HL-60/S4 treated with phorbol 12-myristate 13-acetate at 8.2 ng/mL for 4 days and 3 days (cell line): ENCODE measurements around the gene ADRM1.

ENCODE experiments used
- in situ Hi-C: fragments of 300-500 bp; cut with MboI; formaldehyde crosslinking; loops from 2 replicates; pipeline ENCODE4 v1.15.0; 2022; ENCODE audit warnings: low sequenced_read_pairs

The ADRM1 gene

DNA sequence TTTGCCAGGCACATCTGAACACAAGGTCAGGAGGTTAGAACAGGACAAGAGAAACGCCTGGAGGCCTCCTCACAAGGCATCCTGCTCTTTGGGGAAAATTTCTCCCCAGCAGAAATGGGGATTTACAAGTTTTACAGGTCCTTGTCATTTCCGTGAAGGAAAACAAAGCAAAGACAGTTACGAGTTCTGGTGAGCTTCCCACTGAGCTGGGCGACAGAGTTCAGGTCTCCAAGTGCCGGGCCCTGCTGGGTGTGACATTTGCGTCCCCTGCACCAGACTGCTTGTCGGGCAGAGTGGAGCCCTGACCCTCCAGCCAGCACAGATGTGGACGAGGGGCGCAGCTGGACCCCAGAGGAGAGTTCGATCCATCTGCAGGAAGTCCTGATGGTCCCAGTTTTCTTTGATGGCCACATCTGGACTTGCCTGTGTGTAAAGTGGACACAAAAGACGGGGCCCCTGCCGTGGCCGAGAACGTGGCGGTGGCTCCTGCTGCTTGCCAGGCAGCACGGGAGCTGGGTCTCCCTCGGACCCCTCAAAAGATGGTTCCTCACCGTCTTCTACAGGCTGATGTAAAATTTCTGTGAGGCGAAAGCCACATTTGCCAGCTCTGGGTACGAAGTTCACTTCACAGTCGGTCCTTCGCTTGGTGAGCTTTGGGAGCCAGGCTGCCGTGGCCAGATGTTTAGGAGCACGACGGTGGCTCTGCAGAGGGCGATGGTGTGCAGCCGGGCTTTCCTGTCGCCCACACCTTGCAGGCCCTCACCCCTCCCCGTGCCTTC lies 5.2 kb upstream of the ADRM1 start:
- in situ Hi-C loops = no loop called here

DNA sequence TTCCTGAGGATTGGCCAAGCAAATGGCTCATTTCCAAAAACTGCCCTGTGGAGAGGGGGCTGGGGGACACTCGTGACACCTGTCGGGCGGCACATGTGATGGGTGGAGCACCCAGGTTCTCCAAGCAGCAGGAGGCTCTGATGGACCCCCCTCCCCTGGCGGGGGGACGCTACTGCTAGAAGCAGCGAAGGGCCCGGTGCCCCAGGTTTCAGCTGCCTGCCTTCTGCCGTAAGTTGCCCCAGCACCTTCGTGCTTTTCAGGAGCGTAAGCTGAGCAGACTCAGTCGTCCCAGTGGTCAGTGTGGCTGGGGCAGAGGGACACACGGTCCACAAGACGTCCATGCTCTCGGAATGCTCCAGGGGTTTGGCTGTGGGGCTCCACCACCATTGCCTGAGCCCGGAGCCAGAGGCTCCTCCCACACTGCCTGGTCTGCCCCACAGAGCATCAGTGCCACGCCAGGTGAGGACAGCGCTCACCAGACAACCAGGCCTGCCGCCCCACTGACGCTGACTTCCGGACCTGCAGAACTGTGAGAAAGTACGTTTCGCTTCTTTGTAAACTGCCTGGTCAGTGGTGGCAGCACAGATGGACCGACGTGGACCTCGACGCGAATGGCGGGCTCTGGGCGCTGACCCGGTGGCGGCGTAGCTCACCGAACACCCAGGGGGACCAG lies 4.1 kb upstream of the ADRM1 start:
- in situ Hi-C loops = no loop called here

DNA sequence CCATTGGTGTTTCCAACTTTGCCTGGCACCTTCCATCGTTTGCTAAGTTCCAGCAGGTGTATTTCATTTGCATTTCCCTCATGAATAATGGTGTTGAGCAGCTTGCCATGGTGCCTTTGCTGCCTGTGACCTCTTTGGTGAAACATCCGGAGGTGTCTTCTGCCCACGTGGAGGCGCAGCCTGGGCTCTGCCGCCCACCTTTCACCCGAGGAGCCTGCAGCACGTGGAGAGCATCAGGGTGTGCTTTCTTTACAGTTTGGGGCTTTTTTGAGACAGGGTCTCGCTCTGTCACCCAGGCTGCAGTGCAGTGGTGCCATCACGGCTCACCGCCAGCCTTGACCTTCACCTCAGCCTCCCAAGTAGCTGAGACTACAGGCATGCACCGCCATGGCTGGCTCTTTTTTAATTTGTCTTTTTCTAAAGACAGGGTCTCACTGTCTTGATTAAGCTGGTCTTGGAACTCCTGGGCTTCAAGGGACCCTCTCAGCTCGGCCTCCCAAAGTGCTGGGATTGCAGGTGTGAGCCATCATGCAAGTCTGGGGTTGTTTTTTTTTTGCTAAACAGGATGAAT lies 3.0 kb upstream of the ADRM1 start:
- in situ Hi-C loops = no loop called here

DNA sequence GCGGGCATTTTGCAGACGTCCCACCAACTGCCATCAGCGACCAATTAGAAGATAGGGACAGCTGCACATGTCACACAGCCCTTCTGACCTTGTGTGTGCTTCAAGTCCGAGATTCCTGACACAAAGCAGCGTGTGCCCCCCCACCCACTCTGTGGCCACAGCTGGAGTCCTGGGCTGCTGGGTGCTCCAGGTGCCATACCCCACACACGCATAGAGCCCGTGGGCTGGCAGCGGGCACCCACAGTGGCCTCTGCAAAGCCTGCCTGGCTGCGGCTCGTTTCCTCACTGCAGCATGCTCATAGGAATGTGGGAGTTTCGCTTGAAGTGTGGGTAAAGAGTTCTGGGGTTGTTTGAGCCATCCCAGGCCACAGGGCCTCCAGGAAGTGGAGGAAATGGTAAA lies 2.5 kb upstream of the ADRM1 start:
- in situ Hi-C loops = no loop called here

DNA sequence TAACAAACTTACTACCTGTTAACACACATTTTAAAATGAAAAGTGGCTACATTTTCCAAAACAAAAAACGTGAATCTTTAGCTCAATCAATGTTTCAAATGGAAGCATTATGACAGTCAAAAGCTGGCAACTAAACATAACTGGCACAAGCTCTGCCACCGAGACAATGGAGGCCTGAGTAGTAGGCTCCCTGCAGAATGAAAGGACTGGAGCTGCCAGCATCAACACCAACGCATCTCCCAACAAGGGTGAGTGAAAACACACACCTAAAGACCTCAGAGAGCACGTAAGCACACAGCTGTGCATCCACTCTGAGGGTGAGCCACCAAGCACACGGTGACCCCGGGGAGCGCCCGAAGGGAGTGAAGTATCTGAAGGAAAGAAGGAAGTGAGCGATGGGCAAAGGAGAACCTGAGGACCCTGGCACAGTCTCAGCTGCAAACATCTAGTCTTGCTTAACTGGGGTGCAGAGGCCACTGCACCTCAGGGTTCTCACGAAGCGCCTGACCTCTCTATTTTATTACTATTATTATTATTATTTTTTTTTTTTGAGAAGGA lies 1.6 kb upstream of the ADRM1 start:
- in situ Hi-C loops = no loop called here

- in situ Hi-C loops = no loop called here
Observed at GRCh38 chr20:62301773-62302340, 940 bp upstream of the ADRM1 start.

- in situ Hi-C loops = no loop called here
Observed at GRCh38 chr20:62303062-62303339, 204 bp downstream of the ADRM1 start.

- in situ Hi-C loops = no loop called here
Observed at GRCh38 chr20:62303340-62304226, 786 bp downstream of the ADRM1 start.

GRCh38 chr20:62304331-62305148 lies 1.7 kb downstream of the ADRM1 start:
- in situ Hi-C loops = no loop called here

- in situ Hi-C loops = no loop called here
Observed at GRCh38 chr20:62305149-62305764, 2.5 kb downstream of the ADRM1 start.

GRCh38 chr20:62305765-62306413 lies 3.1 kb downstream of the ADRM1 start:
- in situ Hi-C loops = no loop called here

DNA sequence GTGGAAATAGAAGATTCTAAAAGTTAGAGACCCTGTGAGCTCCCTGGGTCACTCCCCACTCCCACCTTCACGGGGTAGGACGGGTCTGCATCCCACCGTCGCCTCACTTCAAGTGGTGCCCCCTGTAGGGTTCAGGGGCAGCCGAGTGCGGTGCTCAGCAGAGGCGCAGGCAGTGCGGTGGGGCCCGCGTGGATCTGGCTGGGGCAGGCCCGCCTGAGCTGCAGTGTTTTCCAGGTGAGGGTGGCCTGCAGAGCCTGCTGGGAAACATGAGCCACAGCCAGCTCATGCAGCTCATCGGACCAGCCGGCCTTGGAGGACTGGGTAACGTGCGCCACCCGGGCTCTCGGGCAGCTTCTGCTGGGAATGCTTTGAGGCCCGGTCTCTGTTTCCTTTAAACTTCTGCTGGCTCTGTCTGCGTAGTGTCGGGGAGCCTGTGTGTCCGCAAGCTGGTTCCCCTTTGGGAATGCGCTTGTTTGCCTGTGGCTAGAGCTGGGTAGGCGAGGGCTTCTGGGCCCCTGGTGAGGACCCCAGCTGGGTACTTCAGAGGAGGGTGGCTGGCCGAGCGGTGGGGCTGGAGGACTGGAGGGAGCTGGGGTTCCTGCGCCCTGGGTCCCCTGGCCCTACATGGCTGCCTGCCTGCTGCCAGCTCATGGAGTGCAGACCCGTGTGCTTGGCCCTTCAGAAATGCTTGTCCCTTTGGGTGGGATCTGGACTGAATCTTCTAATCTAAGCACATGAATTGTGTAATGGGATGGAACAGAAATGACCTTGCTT lies 3.8 kb downstream of the ADRM1 start:
- in situ Hi-C loops = no loop called here

GRCh38 chr20:62307226-62308101 lies 4.7 kb downstream of the ADRM1 start:
- in situ Hi-C loops = no loop called here

- in situ Hi-C loops = no loop called here
Observed at GRCh38 chr20:62308102-62308822, 5.5 kb downstream of the ADRM1 start.

- in situ Hi-C loops = no loop called here
Observed at GRCh38 chr20:62309198-62309944, 6.6 kb downstream of the ADRM1 start.
